Skeletal muscle satellite cell (primary cell): ENCODE data around the gene ASXL1.
"Not testable (repeated sequence)": the region's sequence is repeated elsewhere in the genome, so short reads cannot be mapped to it uniquely, and the experiment has no call there.

Experiments
- H3K27me3 ChIP-seq: 2 replicates; pipeline ENCODE4 v1.7.0; 2013; ENCODE audit warnings: low read length; ENCODE audit not compliant: control insufficient read depth, insufficient read depth
- H3K36me3 ChIP-seq: 2 replicates; pipeline ENCODE4 v1.7.0; 2013; ENCODE audit warnings: mild to moderate bottlenecking, control low read depth, low read length; ENCODE audit not compliant: insufficient read depth
- H3K4me1 ChIP-seq: 2 replicates; pipeline ENCODE4 v1.7.0; 2013; ENCODE audit warnings: low read length; ENCODE audit not compliant: control insufficient read depth, insufficient read depth
- H3K4me2 ChIP-seq: 2 replicates; pipeline ENCODE4 v1.7.0; 2013; ENCODE audit warnings: mild to moderate bottlenecking, low read length
- H3K4me3 ChIP-seq: 2 replicates; pipeline ENCODE4 v1.7.0; 2013; ENCODE audit warnings: low read length
- H3K9ac ChIP-seq: 2 replicates; pipeline ENCODE4 v1.7.0; 2013; ENCODE audit warnings: mild to moderate bottlenecking, low read depth, low read length, moderate library complexity
- H3K9me3 ChIP-seq: replicated peaks from 2 replicates; pipeline ENCODE4 v1.7.0; 2013; ENCODE audit warnings: mild to moderate bottlenecking, control low read depth, low read length

ASXL1 gene

GRCh38 chr20:32338665-32339064, 19.5 kb upstream of the ASXL1 start:
- H3K9me3 ChIP-seq = no peaks in the 10 kb centered on the region
- H3K4me3 ChIP-seq = no peak overlapping the region
- no peaks in the 10 kb centered on the region for H3K27me3 ChIP-seq
- no peaks in the 10 kb centered on the region for H3K36me3 ChIP-seq
- H3K4me1 ChIP-seq = peaks cover 15% of the 10 kb centered on the region
- H3K9ac ChIP-seq = no peak overlapping the region
- no peak overlapping the region for H3K4me2 ChIP-seq

DNA sequence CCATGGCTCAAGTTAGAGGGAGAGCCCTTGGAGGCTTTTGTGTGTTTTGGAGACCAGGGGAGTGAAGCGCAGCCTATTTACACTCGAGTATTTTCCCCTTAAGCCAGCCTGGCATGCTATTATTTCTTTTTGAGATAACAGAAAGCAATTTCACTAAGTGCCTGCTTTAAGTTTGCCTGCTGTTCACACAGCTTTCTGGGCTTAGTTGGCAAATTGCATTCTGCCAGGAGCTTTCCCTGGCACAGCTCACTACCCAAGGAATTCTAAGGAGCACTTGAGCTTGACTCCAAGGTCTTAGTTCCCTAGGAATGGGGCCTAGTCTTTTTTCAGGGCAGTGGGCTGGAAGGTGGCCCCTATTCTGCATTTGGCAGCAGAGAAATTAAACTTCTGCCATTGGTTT, 19.0 kb upstream of the ASXL1 start:
- H3K9me3 ChIP-seq = no peaks in the 10 kb centered on the region
- no peaks in the 10 kb centered on the region for H3K36me3 ChIP-seq

DNA sequence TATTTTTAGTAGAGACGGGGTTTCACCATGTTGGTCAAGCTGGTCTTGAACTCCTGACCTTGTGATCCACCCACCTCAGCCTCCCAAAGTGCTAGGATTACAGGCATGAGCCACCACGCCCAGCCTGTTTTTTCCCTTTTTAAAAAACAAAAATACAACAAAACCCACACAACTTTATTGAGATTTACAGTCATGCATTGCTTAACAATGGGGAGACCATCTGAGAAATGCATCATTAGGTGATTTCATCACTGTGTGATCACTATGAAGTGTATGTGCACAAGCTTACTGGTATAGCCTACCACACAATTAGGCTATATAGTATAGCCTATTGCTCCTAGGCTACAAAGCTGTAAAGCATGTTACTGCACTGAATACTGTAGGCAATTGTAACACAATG, 17.1 kb upstream of the ASXL1 start:
- H3K9me3 ChIP-seq, H3K4me3 ChIP-seq, H3K4me2 ChIP-seq, H3K27me3 ChIP-seq, H3K9ac ChIP-seq, H3K36me3 ChIP-seq: not testable (repeated sequence)
- peaks cover 17% of the 10 kb centered on the region for H3K4me1 ChIP-seq

More for the DNA sequence above, 19.0 kb upstream of the ASXL1 start:
- Histone ChIP-seq H3K4me2 (no peak overlapping the region), H3K4me3 (no peak overlapping the region), H3K9ac (no peak overlapping the region), H3K27me3 (no peaks in the 10 kb centered on the region), H3K4me1 (peaks cover 17% of the 10 kb centered on the region)

DNA sequence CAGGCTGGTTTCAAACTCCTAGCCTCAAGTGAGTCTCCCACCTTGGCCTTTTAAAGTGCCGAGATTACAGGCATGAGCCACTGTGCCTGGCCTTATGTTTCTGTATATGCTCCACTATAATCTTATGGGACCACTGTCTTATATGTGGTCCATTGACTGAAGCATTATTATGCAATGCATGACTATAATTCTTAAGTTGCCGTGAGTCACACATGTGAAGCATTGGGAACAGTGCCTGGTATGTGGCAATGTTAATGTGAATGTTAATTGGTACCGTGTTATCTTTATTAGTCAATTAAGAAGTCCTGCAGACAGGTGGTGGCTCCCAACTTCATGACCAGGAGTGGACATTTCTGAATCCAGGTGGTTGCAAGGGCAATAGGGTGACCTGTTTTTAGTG, 14.7 kb upstream of the ASXL1 start:
- Histone ChIP-seq H3K36me3 (no peaks in the 10 kb centered on the region), H3K4me1 (peaks cover 17% of the 10 kb centered on the region), H3K4me2 (no peak overlapping the region), H3K9me3 (no peaks in the 10 kb centered on the region), H3K27me3 (no peaks in the 10 kb centered on the region), H3K9ac (no peak overlapping the region), H3K4me3 (no peak overlapping the region)

GRCh38 chr20:32344835-32345506, 13.2 kb upstream of the ASXL1 start:
- Histone ChIP-seq H3K9me3 (no peaks in the 10 kb centered on the region), H3K4me1 (peaks cover 17% of the 10 kb centered on the region), H3K4me3 (no peak overlapping the region), H3K9ac (no peak overlapping the region), H3K36me3 (no peaks in the 10 kb centered on the region), H3K4me2 (no peak overlapping the region), H3K27me3 (no peaks in the 10 kb centered on the region)

- Histone ChIP-seq H3K9me3 (no peaks in the 10 kb centered on the region), H3K36me3 (no peaks in the 10 kb centered on the region), H3K4me3 (no peak overlapping the region), H3K27me3 (no peaks in the 10 kb centered on the region), H3K4me1 (peaks cover 6% of the 10 kb centered on the region), H3K4me2 (no peak overlapping the region), H3K9ac (no peak overlapping the region)
Measured at GRCh38 chr20:32348207-32348606, 9.9 kb upstream of the ASXL1 start.

DNA sequence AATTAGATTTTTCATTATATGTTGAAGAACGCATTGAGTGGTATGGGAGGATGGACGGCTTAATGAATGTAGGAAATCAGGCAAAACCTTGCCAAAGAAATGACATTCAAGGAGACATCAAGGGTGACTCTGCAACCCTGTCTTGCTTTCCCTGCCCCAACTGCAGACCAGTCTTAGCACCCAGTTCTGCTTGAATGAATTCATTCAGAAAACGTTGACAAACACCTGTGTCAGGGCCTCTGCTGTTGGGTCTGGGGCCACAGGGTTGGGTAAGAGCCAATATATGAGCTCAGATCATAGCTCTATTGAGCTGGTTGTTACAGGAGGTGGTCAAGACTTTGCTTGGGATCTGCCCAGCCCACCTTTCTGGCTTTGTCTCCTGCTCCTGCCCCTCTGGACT, 7.7 kb upstream of the ASXL1 start:
- no peak overlapping the region for H3K9ac ChIP-seq
- H3K4me1 ChIP-seq = peaks cover 16% of the 10 kb centered on the region
- no peak overlapping the region for H3K4me2 ChIP-seq
- H3K27me3 ChIP-seq = no peaks in the 10 kb centered on the region
- H3K9me3 ChIP-seq = no peaks in the 10 kb centered on the region
- H3K4me3 ChIP-seq = no peak overlapping the region
- H3K36me3 ChIP-seq = no peaks in the 10 kb centered on the region

DNA sequence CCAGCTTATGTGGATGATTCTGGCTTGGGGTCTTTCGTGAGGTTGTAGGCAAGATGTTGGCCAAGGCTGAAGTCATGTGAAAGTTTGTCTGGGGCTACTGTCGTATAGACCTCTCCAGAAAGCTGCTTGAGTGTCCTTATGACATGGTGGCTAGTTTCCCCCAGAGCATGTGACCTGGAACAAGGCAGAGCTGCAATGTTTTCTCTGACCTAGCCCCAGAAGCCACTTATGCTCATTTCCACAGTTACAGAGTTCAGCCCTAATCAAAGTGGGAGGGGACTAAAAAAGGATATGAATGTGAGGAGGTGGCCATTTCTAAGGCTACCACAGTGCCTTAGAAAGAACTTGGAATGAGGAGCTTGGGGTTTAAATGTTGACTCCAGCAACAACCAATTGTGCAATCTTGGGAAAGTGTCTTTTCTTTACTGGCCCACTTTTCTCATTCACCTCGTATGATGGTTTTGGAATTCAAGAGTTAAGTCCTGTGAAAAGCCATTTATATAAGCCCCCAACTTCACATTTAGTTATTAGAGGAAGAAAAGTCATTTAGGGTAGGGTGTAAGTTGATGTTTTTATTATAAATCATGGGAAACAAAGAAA, 5.9 kb upstream of the ASXL1 start:
- H3K4me1 ChIP-seq = peaks cover 34% of the 10 kb centered on the region
- no peak overlapping the region for H3K4me3 ChIP-seq
- H3K4me2 ChIP-seq = no peak overlapping the region
- no peaks in the 10 kb centered on the region for H3K27me3 ChIP-seq
- no peaks in the 10 kb centered on the region for H3K36me3 ChIP-seq
- no peaks in the 10 kb centered on the region for H3K9me3 ChIP-seq
- H3K9ac ChIP-seq = no peak overlapping the region

DNA sequence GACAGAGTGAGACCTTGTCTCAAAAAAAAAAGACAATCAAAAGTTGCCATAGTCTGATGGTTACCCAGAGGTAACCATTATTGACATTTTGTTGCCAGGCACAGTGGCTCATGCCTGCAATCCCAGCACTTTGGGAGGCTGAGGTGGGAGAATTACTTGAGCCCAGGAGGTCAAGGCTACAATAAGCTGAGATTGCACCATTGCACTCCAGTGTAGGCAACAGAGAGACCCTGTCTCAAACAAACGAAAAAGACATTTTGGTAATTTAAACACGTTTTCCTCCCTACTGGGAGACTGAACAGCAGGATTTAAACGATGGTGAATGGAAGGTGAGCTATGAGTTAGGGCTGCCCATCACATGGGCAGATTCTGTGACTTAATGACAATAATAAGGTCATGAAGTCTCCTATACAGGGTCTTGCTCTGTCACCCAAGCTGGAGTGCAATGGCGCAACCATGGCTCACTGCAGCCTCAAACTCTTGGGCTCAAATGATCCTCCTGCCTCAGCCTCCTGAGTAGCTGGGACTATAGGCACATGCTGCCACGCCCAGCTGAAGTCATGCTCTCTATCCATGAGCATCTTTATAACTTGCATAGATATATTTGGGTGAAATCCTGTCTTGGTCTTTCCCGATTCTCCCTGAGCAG, 4.2 kb upstream of the ASXL1 start:
- Histone ChIP-seq H3K4me3 (no peak overlapping the region), H3K4me2 (peak overlapping the region; percentile 34), H3K27me3 (no peaks in the 10 kb centered on the region), H3K9me3 (no peaks in the 10 kb centered on the region), H3K4me1 (peaks cover 40% of the 10 kb centered on the region), H3K9ac (no peak overlapping the region), H3K36me3 (no peaks in the 10 kb centered on the region)

GRCh38 chr20:32354592-32355416, 3.3 kb upstream of the ASXL1 start:
- H3K36me3 ChIP-seq = no peaks in the 10 kb centered on the region
- no peaks in the 10 kb centered on the region for H3K27me3 ChIP-seq
- H3K9me3 ChIP-seq = no peaks in the 10 kb centered on the region
- no peak overlapping the region for H3K9ac ChIP-seq
- peak overlapping the region; percentile 34 for H3K4me2 ChIP-seq
- H3K4me3 ChIP-seq = no peak overlapping the region
- peaks cover 40% of the 10 kb centered on the region for H3K4me1 ChIP-seq

GRCh38 chr20:32355417-32355841, 2.7 kb upstream of the ASXL1 start:
- no peaks in the 10 kb centered on the region for H3K36me3 ChIP-seq
- H3K27me3 ChIP-seq = no peaks in the 10 kb centered on the region
- peak overlapping the region; percentile 34 for H3K4me2 ChIP-seq
- peaks cover 43% of the 10 kb centered on the region for H3K4me1 ChIP-seq
- peak overlapping the region; percentile 26 for H3K9ac ChIP-seq
- H3K9me3 ChIP-seq = no peaks in the 10 kb centered on the region
- no peak overlapping the region for H3K4me3 ChIP-seq
